DMS53 treated with DMSO at 0.1 percent for 48 hours (cell line): ENCODE data around the gene EVI5.
"Not testable (repeated sequence)": the region's sequence is repeated elsewhere in the genome, so short reads cannot be mapped to it uniquely, and the experiment has no call there.

Experiments
- DNase-seq: peaks from one replicate; lab custom pipeline; 2025; ENCODE audit not compliant: unreplicated experiment; lab: John Stamatoyannopoulos, UW

EVI5 gene

GRCh38 chr1:92749024-92749634 is 35.8 kb downstream of the EVI5 start:
- DNase-seq, result peak; percentile 94

- no peak for DNase-seq
Observed at GRCh38 chr1:92748138-92748537, 36.8 kb downstream of the EVI5 start.

GRCh38 chr1:92747735-92748134 is 37.2 kb downstream of the EVI5 start:
- DNase-seq, result no peak

- not testable (repeated sequence) for DNase-seq
Observed at GRCh38 chr1:92746255-92746654, 38.7 kb downstream of the EVI5 start.

GRCh38 chr1:92743221-92743620 is 41.7 kb downstream of the EVI5 start:
- DNase-seq, result no peak

GRCh38 chr1:92739669-92740524 is 45.0 kb downstream of the EVI5 start:
- DNase-seq, result no peak

- peak; percentile 47 for DNase-seq
Observed at GRCh38 chr1:92736395-92736794, 48.5 kb downstream of the EVI5 start.

- DNase-seq, result no peak
Observed at GRCh38 chr1:92730476-92730875, 54.4 kb downstream of the EVI5 start.

- no peak for DNase-seq
Observed at GRCh38 chr1:92728697-92729096, 56.2 kb downstream of the EVI5 start.

GRCh38 chr1:92723713-92724112 is 61.2 kb downstream of the EVI5 start:
- DNase-seq, result not testable (repeated sequence)

- DNase-seq, result no peak
Observed at GRCh38 chr1:92721886-92722285, 63.0 kb downstream of the EVI5 start.

GRCh38 chr1:92721157-92721556 is 63.8 kb downstream of the EVI5 start:
- DNase-seq, result not testable (repeated sequence)

GRCh38 chr1:92715476-92715951 is 69.4 kb downstream of the EVI5 start:
- not testable (repeated sequence) for DNase-seq

GRCh38 chr1:92713939-92714338 is 71.0 kb downstream of the EVI5 start:
- DNase-seq, result no peak

GRCh38 chr1:92711473-92712165 is 73.3 kb downstream of the EVI5 start:
- no peak for DNase-seq

- peak; percentile 92 for DNase-seq
Observed at GRCh38 chr1:92709738-92710137, 75.2 kb downstream of the EVI5 start.

GRCh38 chr1:92708368-92708950 is 76.4 kb downstream of the EVI5 start:
- DNase-seq, result peak; percentile 49

- peak; percentile 73 for DNase-seq
Observed at GRCh38 chr1:92707709-92708108, 77.2 kb downstream of the EVI5 start.

- peak; percentile 92 for DNase-seq
Observed at GRCh38 chr1:92707292-92707691, 77.6 kb downstream of the EVI5 start.

GRCh38 chr1:92705446-92705845 is 79.5 kb downstream of the EVI5 start:
- no peak for DNase-seq

- DNase-seq, result no peak
Observed at GRCh38 chr1:92701147-92701546, 83.8 kb downstream of the EVI5 start.
